HUES48 (cell line): ENCODE data around the gene TSPAN18.

ENCODE experiments used
- H3K27ac ChIP-seq: one replicate; pipeline ENCODE4 v1.7.0; 2013; ENCODE audit warnings: low read depth, low read length, inconsistent platforms
- H3K27me3 ChIP-seq: 2 replicates; pipeline ENCODE4 v1.6.1; 2013; ENCODE audit warnings: mild to moderate bottlenecking, low read length; ENCODE audit not compliant: control insufficient read depth, insufficient read depth
- H3K36me3 ChIP-seq: 2 replicates; pipeline ENCODE4 v1.6.1; 2013; ENCODE audit warnings: low read length; ENCODE audit not compliant: control insufficient read depth, insufficient read depth
- H3K4me1 ChIP-seq: 2 replicates; pipeline ENCODE4 v1.6.1; 2013; ENCODE audit warnings: mild to moderate bottlenecking, low read length; ENCODE audit not compliant: control insufficient read depth, insufficient read depth
- H3K4me3 ChIP-seq: 2 replicates; pipeline ENCODE4 v1.5.1; 2013; ENCODE audit warnings: mild to moderate bottlenecking, low read depth, low read length
- H3K9ac ChIP-seq: 2 replicates; pipeline ENCODE4 v1.6.1; 2013; ENCODE audit warnings: mild to moderate bottlenecking, low read depth, low read length, moderate library complexity
- H3K9me3 ChIP-seq: 2 replicates; pipeline ENCODE4 v1.6.1; 2013; ENCODE audit warnings: low read length; ENCODE audit not compliant: control insufficient read depth, insufficient read depth

TSPAN18 gene

DNA sequence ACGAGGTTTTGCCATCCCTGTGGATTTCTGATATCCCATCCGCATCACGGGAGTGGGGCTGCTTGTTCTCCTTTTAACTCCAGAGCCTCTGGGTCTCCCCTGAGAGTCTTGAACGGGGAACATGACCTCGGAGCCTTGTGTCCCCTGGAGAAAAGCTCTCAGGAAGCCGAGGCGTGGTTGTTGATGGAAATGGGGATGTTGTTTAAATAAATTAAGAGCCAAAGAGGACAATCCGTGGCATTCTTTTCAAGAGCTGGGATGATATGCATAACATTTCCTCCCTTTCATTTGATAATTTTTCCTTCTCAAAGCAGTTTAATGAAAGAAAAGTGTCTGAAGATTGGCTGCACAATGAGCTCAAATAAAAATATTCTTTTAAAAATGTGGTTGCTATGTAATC, 14.2 kb downstream of the TSPAN18 start:
- Histone ChIP-seq H3K36me3 (no peaks in the 10 kb centered on the region), H3K27me3 (peaks cover 15% of the 10 kb centered on the region; the same call in 1 of the 2 replicates), H3K9ac (no peak overlapping the region), H3K27ac (peak overlapping the region; percentile 45), H3K4me3 (no peak overlapping the region), H3K9me3 (no peaks in the 10 kb centered on the region), H3K4me1 (peaks cover 34% of the 10 kb centered on the region)

DNA sequence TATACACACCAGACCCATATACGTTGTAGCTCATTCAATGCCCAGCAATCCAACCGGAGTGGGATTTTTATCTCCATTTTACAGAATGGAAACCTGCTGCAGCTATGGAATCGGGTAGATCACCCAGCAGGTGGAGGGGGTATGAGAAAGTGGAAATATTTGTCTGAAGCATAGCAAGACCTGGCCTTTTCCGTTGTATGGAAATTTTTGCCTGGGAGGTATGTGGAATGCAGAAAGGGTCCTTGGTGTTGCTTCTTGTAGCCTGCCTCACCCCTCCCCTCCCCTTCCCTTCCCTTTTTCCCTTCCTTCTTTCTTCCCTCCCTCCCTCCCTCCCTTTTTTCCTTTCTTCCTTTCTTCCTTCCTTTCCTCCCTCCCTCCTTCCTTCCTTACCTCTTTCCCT, 15.2 kb downstream of the TSPAN18 start:
- Histone ChIP-seq H3K36me3 (no peaks in the 10 kb centered on the region), H3K4me1 (peaks cover 34% of the 10 kb centered on the region), H3K4me3 (no peak overlapping the region), H3K9ac (no peak overlapping the region), H3K27me3 (peaks cover 15% of the 10 kb centered on the region; the same call in 1 of the 2 replicates), H3K27ac (no peak overlapping the region), H3K9me3 (no peaks in the 10 kb centered on the region)

DNA sequence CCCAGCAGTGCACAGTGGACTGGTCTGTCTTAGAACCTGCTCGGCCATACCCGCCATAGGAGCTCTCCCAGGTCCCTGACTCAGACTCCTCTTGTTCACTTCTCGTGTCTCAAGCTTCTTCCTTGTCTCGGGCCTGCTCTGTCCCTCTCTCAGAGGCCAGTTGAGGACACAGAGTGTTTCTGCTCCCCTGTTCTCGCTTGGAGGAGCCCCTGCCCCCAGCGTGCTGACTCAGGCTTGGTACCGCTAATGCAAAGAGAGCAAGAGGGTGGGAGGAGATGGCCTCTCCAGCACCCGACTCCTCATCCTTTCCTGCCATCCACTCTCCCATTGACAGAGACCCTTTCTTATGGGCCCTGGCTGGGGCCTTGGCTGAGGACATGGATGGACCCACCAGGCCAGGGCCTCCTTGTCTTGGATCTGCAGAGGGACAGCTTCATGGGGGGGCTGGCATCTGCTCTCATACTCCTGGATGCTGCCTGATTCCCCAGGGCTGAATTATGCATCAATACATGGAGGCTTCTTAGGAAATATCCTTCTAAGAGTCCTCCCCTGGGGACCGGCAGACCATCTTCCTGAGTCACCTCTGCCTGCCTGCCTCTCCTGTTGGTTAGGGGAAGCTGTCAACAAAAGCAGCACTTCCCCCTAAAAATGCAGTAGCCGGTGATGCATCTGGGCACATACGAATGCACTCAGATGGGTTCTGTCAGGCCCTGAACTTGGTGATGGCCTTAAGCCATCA, 15.9 kb downstream of the TSPAN18 start:
- H3K4me3 ChIP-seq = no peak overlapping the region
- no peak overlapping the region for H3K27ac ChIP-seq
- no peak overlapping the region for H3K9ac ChIP-seq
- peaks cover 34% of the 10 kb centered on the region for H3K4me1 ChIP-seq
- H3K9me3 ChIP-seq = no peaks in the 10 kb centered on the region
- H3K36me3 ChIP-seq = no peaks in the 10 kb centered on the region
- peaks cover 15% of the 10 kb centered on the region; the same call in 1 of the 2 replicates for H3K27me3 ChIP-seq

DNA sequence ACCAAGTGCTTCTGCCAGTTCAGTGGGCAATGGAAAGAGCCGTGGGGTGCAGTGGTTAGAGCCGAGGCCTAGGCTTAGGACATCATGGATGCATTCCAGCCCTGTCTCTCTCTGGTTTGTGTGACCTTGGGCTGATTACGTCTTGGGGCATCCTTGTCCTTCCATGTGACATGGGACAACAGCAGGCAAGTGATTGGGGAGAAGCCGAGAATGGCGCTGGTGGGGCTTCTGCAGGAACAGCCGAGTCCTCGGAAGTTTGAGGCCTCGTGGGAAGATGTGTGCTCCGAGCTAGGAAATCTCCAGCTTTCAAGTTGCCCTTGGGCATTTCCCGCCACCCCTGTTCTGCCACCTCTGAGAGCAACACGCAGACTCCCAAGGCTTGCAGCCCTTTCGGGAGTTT, 16.6 kb downstream of the TSPAN18 start:
- Histone ChIP-seq H3K9ac (no peak overlapping the region), H3K27me3 (peaks cover 15% of the 10 kb centered on the region; the same call in 1 of the 2 replicates), H3K9me3 (no peaks in the 10 kb centered on the region), H3K36me3 (no peaks in the 10 kb centered on the region), H3K27ac (no peak overlapping the region), H3K4me3 (no peak overlapping the region), H3K4me1 (peaks cover 34% of the 10 kb centered on the region)

DNA sequence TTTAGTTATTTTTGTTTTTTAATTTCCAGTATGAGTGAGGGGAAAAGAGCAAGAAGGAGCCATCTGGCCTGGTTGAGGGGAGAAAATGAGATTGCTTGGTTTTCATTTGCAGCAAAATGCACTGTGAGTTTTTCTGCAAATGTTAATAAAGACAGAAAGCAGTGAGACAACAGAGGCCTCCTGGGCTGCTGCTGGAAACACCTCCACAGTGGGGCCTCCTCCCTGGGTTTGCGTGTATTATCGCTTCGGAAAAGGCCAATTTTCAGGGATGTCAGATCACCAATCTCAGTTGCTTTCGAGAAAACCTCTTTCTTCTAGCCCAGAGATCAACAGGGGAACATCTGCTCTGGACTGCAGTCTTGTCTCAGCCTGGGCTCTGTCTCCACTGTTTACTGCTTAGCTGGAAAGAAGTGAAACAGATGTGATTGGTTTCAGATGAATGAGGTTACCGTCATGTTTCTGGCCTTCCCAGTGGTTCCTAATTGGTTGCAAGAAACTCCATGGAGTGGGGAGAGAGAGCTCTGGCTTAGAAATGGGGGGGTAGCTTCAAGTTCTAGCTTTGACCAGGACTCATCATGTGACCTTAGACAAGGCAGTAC, 17.3 kb downstream of the TSPAN18 start:
- no peak overlapping the region for H3K9ac ChIP-seq
- H3K4me1 ChIP-seq = peaks cover 34% of the 10 kb centered on the region
- no peaks in the 10 kb centered on the region for H3K36me3 ChIP-seq
- H3K27me3 ChIP-seq = peaks cover 12% of the 10 kb centered on the region; the same call in 1 of the 2 replicates
- H3K9me3 ChIP-seq = no peaks in the 10 kb centered on the region
- H3K4me3 ChIP-seq = no peak overlapping the region
- H3K27ac ChIP-seq = no peak overlapping the region

GRCh38 chr11:44746894-44747293, 20.1 kb downstream of the TSPAN18 start:
- Histone ChIP-seq H3K27me3 (peaks cover 8% of the 10 kb centered on the region), H3K4me3 (no peak overlapping the region), H3K36me3 (no peaks in the 10 kb centered on the region), H3K9ac (no peak overlapping the region), H3K27ac (no peak overlapping the region), H3K4me1 (peaks cover 18% of the 10 kb centered on the region), H3K9me3 (no peaks in the 10 kb centered on the region)

DNA sequence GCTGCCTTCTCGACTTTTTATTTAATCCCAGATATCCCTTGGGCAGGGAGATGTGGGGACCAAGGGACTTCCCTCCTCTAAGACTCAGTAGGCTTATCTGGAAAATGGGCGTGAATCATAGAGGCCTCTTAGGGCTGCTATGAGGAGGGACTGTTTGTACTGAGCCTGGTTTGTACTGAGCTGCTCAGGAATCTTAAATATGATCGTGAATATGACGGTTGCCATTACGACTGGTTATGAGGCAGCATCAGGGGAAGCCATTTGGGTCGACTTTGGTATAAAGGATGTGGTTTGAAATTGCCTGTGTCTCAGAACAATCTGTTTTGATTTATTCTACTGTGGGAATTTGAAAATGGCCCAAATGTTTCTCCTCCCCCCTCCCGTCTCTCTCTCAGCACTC, 20.6 kb downstream of the TSPAN18 start:
- Histone ChIP-seq H3K36me3 (no peaks in the 10 kb centered on the region), H3K4me3 (no peak overlapping the region)

GRCh38 chr11:44747836-44748235, 21.1 kb downstream of the TSPAN18 start:
- Histone ChIP-seq H3K9me3 (no peaks in the 10 kb centered on the region), H3K27me3 (peaks cover 14% of the 10 kb centered on the region), H3K36me3 (no peaks in the 10 kb centered on the region), H3K4me1 (peaks cover 17% of the 10 kb centered on the region), H3K27ac (no peak overlapping the region), H3K9ac (no peak overlapping the region), H3K4me3 (no peak overlapping the region)

More for the DNA sequence above, 20.6 kb downstream of the TSPAN18 start:
- Histone ChIP-seq H3K27me3 (peaks cover 12% of the 10 kb centered on the region), H3K9ac (no peak overlapping the region), H3K4me1 (peaks cover 18% of the 10 kb centered on the region), H3K9me3 (no peaks in the 10 kb centered on the region), H3K27ac (no peak overlapping the region)

DNA sequence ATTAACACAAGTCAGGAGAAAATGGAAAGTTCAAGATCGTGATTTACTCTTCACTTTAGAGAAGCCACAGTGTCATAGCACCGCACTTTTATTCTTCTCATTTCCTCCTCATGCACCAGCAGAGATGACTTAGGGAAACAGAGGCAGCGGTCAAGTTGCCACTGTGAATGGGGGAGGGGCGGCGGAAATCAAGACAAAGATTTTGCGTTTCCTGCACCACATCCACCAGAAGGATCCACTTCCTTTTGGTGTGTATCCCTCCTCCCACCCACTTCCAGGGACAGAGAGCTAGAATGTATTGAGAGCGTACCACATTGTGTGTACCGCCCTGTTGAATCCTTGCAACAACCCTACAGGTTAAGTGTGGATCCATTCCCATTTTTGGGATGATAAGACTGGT, 21.8 kb downstream of the TSPAN18 start:
- no peak overlapping the region for H3K9ac ChIP-seq
- peaks cover 15% of the 10 kb centered on the region for H3K27me3 ChIP-seq
- no peak overlapping the region for H3K4me3 ChIP-seq
- peaks cover 18% of the 10 kb centered on the region for H3K4me1 ChIP-seq
- no peak overlapping the region for H3K27ac ChIP-seq
- H3K36me3 ChIP-seq = no peaks in the 10 kb centered on the region
- H3K9me3 ChIP-seq = no peaks in the 10 kb centered on the region

GRCh38 chr11:44749189-44749588, 22.4 kb downstream of the TSPAN18 start:
- Histone ChIP-seq H3K36me3 (no peaks in the 10 kb centered on the region), H3K9ac (no peak overlapping the region), H3K4me3 (no peak overlapping the region), H3K27me3 (peaks cover 15% of the 10 kb centered on the region), H3K4me1 (peaks cover 19% of the 10 kb centered on the region), H3K9me3 (no peaks in the 10 kb centered on the region), H3K27ac (no peak overlapping the region)
